KG1 (cell line): ENCODE data around the gene NKPD1.

ENCODE experiments used
- DNase-seq: peaks from one replicate; lab custom pipeline; 2025; lab: John Stamatoyannopoulos, UW

The NKPD1 gene

GRCh38 chr19:45154064-45154827 is 6.5 kb downstream of the NKPD1 start:
- DNase-seq: no peak

GRCh38 chr19:45153339-45154063 is 7.3 kb downstream of the NKPD1 start:
- DNase-seq: no peak

DNA sequence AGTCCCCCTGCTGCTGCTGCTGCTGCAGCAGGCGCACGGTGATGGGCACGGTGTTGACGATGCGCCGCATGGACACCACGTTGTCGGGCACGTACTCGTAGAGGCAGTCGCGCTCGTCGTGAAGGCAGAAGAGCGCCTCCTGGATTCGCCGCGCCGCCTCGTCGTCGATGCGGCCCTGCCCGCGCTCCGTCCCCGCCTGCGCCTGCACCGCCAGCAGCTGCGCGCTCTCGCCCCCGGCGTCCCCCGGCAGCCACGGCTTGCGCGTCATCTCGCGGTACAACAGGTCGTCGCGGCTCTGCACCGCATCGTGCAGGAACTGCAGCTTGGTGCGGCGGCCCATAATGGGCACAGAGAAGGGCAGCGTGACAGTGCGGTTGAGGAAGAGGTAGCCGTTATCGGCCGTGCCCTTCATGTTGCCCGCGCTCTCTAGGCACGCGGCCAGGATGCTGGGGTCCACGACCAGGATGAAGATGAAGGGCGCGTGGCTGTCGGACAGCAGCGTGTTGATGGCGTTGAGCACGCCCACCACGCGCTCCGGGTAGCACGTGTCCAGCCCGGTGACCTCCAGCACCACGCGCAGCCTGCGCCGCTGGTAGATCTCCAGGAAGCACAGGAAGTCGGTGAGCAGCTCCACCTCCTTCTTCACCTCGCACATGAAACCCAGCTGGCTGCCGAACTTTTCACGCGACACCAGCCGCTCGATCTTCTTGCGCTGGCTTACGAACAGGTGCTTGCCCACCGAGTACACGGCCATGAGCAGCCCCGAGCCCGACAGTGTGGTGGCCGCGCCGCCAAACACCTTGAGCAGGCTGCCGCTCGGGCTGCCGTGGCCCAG is 8.1 kb downstream of the NKPD1 start:
- DNase-seq: no peak

- no peak for DNase-seq
Measured at GRCh38 chr19:45151821-45152503, 8.8 kb downstream of the NKPD1 start.

DNA sequence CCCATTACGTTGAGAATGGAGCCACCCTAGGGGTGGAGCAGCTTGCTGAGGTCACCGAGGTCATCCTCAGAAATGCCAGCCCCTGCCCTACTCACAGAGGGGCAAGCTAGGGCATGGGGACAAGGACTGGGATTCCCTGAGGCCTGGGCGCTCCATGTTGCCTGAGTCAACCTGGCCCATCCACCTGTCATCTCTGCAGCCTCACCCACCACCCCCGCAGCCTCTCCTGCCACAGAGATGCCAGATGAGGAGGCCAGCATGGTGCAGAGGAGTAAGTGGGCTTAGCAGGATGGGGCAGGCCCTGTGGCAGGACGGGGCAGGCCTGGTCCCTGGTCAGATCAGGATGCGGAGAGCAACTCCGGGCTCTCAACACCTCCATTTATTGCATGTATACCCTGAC is 9.5 kb downstream of the NKPD1 start:
- no peak for DNase-seq

DNA sequence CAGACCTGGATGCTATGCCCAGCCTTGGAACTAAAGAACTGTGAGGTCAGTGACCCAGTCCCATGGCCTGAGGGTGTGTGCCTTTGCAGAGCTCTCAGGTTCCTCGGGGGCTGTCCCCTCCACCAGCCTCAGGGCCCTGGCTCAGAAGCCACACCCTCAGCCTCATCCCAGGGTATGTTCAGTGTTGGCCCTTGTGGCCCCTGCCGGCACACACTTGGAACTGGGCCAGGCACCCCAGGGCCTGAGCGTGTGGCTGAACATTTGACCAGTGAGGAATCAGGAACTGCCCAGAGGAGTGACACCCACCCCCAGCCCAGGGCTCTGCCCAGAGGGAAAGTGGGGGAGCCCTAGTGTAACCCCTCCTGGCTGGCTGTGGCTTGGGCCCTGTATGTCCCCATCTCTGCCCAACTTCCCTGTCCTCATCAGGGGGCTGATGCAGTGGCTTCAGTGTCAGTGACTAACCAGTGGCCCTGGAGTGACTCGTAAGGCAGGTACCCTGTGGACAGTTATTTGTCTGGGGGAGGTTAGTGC is 10.0 kb downstream of the NKPD1 start:
- DNase-seq: no peak

DNA sequence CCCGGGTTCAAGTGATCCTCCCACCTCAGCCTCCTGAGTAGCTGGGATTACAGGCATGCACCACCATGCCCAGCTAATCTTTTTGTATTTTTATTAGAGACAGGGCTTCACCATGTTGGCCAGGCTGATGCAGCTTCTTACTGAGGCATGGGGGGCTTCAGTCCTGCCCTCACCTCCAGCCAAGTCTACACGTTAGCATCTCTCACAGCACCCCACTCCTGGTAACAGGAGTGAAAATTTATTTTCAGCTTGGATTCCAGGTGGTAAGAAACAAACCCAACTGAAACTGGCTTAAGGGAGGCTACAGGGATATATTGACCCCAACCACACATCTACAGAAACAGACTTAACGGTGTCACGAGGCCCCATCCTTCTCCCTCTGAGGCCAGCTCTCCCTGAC is 10.6 kb downstream of the NKPD1 start:
- DNase-seq: no peak

- DNase-seq: no peak
Measured at GRCh38 chr19:45149129-45149528, 11.7 kb downstream of the NKPD1 start.

- DNase-seq: no peak
Measured at GRCh38 chr19:45147835-45148676, 12.7 kb downstream of the NKPD1 start.

- no peak for DNase-seq
Measured at GRCh38 chr19:45146741-45147205, 14.0 kb downstream of the NKPD1 start.

- no peak for DNase-seq
Measured at GRCh38 chr19:45146251-45146650, 14.5 kb downstream of the NKPD1 start.

- no peak for DNase-seq
Measured at GRCh38 chr19:45145270-45146189, 15.3 kb downstream of the NKPD1 start.

GRCh38 chr19:45144431-45145269 is 16.1 kb downstream of the NKPD1 start:
- no peak for DNase-seq

GRCh38 chr19:45142726-45143110 is 18.1 kb downstream of the NKPD1 start:
- DNase-seq: no peak

GRCh38 chr19:45142016-45142725 is 18.6 kb downstream of the NKPD1 start:
- no peak for DNase-seq

DNA sequence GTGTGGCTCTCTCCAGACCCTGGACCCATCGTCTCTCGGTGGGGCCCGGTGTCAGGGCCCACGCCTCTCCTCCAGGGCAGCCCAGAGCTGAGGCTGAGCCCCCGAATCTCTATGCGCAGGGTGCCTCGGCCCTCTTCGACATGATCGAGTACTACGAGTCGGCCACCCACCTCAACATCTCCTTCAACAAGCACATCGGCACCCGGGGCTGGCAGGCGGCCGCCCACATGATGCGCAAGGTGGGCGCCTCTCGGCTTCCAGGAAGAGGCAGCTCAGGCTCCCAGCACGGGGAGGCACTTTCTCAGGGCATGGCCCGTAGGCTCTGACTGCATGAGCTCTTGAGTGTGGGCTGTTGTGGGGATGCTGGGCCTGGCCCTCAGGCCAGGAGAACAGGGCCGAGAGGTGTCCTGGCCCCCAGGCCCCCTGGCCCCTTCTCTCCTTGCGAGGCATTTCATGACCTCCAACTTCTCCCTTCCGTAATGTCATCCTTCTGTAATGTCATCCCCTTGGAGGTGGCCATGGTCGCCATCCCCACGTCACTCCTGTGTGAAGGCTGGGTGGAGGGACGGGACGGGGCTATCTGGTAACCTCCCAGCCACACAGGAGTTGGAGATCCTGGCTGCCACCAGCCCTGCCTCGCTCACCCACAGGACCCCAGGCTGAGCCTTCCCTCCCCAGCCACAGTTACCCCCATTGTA is 19.4 kb downstream of the NKPD1 start:
- no peak for DNase-seq

GRCh38 chr19:45140533-45140932 is 20.2 kb downstream of the NKPD1 start:
- DNase-seq: no peak

GRCh38 chr19:45140144-45140503 is 20.7 kb downstream of the NKPD1 start:
- no peak for DNase-seq
